ENCODE results near the gene MYH14. TPM values are rescaled to one million over a fixed set of nuclear protein-coding genes. Genes with fewer than 3 reads are reported as not detected.
"Not testable (repeated sequence)": the region's sequence is repeated elsewhere in the genome, so short reads cannot be mapped to it uniquely, and the experiment has no call there.

Gene MYH14
- polyA plus RNA-seq, 3 donors = 16.6 to 23.9 (median 19.0) TPM

DNA sequence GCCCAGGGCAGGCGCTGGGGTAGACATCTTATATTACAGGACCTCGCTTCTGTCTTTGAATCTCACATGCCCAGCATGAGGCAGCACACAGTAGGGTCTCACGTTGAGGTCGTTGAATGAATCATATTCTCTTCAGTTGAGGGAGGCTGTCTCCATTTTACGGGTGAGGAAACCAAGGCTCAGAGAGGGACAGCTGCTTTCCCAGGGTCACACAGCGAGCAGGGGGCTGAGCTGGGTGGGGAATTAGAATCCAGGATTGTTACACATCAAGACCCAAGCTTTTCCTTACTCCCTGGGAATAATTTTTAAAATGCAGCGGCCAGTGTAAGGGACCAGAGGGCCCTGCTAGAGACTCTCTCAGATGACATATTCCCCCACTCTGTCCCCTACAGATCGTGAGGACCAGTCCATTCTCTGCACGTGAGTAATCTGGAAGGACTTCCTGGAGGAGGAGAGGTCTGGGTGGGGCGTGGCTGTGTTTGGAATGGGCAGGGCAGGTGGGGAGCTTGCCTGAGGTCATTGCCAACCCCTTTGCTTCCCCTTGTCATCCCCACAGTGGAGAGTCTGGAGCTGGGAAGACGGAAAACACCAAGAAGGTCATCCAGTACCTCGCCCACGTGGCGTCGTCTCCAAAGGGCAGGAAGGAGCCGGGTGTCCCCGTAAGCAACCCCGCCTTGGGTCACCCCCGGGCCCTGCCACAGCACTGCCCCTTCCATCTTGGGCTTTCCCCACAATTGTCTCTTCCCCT, 19.4 kb downstream of the MYH14 start:
- DNase-seq (ENCODE audit: low read depth in 3 of 3, low spot score in 2 of 3) = no peak

DNA sequence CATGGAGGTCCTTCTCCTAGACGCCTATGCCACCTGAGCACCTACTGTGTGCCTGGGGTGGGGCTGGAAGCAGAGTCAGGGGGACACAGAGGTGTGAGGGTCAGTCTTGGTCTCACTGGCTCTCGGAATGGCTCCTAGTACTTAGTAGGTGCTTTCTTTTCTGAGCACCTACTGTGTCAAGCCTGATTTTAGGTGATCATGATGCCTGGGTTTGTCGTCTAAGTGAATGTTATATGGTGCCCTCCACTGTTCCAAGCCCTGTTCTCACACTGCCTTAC, 20.0 kb downstream of the MYH14 start:
- DNase-seq (ENCODE audit: low read depth in 3 of 3, low spot score in 2 of 3) = no peak

DNA sequence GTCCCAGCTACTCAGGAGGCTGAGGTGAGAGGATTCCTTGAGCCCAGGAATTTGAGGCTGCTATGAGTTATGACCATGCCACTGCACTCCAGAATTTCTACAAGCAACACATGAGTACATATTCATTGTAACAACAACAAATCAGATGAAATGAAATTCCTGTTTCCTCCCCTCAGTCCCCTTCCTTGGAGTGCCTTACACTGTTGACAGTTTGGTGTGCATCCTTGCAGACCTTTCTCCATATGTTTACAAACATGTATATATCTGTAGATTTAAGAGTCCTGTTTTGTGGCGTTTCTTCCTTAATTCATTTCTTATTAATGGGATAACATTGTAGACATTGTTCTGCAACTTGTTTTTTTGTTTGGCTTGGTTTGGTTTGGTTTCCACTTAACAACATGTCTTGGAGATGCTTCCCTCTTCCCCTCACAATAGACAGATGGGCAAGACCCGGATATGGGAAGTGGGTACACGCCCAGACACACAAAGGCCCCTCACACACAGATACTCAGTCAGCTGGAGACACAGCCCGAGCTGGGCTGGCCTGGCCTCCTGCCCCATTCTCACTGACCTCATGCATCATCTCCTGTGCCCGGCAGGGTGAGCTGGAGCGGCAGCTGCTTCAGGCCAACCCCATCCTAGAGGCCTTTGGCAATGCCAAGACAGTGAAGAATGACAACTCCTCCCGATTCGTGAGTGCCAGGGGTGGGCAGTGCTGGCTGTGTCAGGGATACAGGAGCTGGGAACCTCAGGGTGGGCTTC, 21.7 kb downstream of the MYH14 start:
- no peak for DNase-seq (ENCODE audit: low read depth in 3 of 3, low spot score in 2 of 3)

DNA sequence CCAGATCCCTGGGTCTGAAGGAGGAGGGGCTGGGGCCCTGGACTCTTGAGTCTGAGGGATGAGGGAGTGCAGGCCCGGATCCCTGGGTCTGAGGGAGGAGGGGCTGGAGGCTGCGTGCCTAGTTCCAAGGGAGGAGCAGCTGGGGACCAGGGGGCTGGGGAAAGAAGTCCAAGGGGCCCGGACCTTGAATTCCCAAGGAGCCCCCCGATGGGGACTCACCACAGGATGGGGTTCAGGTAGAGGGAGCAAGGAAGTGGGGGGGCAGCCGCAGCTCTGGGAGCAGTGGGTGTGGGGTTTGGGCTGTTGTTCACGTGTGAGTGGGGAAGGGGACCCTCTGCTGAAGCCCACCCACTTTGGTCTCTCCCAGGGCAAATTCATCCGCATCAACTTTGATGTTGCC, 23.1 kb downstream of the MYH14 start:
- no peak for DNase-seq (ENCODE audit: low read depth in 3 of 3, low spot score in 2 of 3)

DNA sequence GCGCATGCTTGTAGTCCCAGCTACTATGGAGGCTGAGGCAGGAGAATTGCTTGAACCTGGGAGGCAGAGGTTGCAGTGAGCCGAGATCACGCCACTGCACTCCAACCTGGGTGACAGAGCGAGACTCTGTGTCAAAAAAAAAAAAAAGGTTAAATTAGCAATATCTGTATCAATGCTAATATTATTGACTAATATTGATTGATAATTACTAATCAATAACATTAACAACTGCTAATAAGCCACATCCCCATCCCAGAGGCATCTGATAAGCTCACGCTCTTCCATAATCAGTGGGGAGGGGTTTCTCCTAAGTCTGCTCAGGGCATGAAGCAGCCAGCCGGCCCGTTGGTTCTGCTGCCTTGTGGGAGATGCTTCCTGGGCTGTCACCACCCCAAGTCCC, 24.7 kb downstream of the MYH14 start:
- not testable (repeated sequence) for DNase-seq (ENCODE audit: low read depth in 3 of 3, low spot score in 2 of 3)

DNA sequence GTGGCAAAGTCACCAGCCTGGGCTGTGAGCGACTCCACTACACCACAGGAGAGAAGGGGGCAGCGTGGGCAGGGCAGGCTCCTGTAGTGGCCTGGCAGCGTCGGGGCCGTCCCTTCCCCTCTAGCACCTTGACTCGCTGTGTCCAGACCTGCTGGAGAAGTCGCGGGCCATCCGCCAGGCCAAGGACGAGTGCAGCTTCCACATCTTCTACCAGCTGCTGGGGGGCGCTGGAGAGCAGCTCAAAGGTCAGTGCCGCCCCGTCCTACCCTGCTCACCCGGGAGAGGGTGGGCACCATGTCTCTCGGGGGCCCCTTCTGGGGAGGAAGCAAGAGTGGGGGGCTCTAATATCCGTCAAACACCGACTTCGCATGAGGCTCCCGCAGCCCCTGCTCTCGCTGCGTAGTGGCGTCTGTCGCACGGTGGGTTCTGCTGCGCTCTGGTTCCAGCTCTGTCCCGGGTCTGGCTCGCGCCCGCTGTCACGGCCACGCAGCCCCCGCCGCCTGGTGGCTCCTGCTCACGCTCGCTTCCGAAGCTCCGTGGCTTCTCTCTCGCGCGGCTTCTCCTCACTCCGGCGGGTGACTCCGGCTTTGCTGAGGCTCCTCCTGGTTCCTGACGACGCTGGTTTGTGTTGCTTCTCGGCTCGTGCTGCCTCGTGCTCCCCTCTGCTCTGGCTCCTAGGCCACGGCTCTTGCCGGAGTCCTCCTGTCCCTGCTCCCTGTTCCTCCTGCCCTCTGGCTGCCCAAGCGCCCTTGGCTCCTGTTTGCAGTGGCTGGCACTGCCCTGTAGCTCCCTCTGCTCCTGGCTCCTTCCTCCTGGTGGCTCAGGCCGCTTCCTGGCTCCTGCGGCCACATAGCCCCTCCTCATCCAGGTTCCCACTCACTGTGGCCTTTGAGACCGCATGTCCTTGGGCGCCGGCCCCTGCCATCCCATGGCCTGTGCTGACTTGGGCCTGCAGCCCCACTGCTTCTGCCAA, 27.2 kb downstream of the MYH14 start:
- DNase-seq (ENCODE audit: low read depth in 3 of 3, low spot score in 2 of 3) = no peak

DNA sequence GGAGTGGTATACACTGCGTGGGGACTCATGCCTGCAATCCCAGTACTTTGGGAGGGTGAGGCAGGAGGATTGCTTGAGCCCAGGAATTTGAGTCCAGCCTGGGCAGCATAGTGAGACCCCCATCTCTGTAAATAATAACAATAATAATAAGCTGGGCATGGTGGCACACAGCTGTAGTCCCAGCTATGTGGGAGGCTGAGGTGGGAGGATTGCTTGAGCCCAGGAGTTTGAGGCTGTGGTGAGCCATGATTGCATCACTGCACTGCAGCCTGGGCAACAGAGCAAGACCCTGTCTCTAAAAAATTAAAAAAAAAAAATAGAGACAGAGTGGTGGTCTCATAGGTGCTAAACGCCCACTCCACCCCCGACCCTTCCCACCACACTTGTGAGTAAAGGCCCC, 28.0 kb downstream of the MYH14 start:
- not testable (repeated sequence) for DNase-seq (ENCODE audit: low read depth in 3 of 3, low spot score in 2 of 3)

DNA sequence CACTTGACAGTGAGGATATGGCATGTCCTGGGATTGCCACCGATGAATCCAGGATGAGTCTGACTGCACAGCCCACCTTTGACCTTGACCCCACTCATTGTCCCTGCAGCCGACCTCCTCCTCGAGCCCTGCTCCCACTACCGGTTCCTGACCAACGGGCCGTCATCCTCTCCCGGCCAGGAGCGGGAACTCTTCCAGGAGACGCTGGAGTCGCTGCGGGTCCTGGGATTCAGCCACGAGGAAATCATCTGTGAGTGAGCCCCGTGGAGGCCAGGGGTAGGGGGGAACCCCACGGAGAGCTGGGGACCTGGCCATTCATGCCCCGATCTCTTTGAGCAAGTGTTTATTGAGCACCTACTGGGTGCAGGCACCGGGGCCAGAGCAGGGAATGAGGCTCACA, 28.4 kb downstream of the MYH14 start:
- DNase-seq (ENCODE audit: low read depth in 3 of 3, low spot score in 2 of 3) = no peak

DNA sequence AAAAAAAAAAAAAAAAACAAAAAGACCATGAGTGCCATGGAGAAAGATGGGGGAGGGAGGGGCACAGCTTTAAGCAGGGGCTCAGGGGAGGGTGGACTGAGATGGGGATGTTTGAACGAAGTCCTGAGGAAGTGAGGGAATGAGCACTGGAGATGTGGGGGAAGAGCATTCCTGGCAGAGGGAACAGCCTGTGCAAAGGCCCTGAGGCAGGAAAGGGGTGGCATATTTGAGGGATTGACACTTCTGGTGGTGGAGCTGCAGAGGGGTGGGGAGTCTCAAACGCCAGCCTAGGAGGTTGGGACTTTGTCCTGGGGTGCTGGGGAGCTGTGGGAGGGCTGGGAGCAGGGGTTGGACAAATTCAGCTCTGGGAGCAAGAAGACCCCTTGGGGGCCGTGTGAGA, 29.2 kb downstream of the MYH14 start:
- DNase-seq (ENCODE audit: low read depth in 3 of 3, low spot score in 2 of 3) = no peak

DNA sequence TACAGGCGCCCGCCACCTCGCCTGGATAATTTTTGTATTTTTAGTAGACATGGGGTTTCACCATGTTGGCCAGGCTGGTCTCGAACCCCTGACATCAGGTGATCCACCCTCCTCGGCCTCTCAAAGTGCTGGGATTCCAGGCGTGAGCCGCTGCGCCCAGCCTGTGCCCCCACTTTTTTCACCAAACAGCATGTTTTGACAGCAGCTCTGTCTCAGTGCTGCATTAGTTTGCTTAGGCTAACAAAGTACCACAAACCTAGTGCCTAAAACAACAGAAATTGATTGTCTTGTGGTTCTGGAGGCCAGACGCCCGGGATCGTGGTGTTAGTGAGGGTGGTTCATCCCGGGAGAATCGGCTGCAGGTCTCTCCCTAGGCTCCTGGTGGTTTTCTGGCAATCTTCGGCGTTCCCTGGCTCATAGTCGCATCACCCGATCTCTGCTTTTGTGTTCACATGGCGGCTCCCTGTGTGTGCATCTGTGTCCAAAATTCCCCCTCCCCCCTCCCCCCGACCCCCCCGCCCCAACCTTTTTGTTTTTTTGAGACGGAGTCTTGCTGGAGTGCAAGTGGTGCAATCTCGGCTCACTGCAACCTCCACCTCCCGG, 30.0 kb downstream of the MYH14 start:
- no peak for DNase-seq (ENCODE audit: low read depth in 3 of 3, low spot score in 2 of 3)

DNA sequence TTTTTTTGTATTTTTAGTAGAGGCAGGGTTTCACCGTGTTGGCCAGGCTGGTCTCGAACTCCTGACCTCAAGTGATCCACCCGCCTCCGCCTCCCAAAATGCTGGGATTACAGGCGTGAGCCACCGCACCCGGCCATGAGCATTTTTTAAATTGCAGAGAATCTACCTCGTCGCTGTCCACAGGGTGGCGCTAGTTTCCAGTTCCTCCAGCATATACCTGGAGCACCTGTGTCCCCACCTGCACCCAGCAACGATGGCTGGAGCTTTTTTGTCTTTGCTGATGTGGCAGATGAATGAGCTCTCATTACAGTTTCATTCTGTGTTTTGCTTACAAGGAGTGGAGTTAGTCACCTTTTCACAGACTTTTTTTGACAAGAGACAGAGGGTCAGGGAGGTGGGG, 34.1 kb downstream of the MYH14 start:
- DNase-seq (ENCODE audit: low read depth in 3 of 3, low spot score in 2 of 3) = not testable (repeated sequence)

DNA sequence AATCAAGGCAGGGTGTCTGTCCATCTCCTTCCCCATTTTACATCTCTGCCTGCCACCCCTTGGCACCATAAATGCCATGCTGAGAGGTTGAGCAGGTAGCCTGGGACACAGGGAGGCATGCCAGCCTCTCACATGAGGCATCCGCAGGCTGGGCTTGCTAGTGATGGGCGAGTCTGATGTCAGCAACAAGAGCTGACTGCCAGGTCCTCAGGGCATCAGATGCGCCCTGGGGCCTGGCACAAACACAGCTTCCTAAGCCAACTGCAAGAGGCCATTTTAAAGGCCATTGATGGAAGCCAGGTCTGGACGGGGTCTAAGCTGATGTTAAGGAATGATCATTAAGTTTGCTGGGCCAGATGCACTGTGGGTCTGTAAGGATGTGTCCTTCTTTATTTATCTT, 34.6 kb downstream of the MYH14 start:
- DNase-seq (ENCODE audit: low read depth in 3 of 3, low spot score in 2 of 3) = no peak

DNA sequence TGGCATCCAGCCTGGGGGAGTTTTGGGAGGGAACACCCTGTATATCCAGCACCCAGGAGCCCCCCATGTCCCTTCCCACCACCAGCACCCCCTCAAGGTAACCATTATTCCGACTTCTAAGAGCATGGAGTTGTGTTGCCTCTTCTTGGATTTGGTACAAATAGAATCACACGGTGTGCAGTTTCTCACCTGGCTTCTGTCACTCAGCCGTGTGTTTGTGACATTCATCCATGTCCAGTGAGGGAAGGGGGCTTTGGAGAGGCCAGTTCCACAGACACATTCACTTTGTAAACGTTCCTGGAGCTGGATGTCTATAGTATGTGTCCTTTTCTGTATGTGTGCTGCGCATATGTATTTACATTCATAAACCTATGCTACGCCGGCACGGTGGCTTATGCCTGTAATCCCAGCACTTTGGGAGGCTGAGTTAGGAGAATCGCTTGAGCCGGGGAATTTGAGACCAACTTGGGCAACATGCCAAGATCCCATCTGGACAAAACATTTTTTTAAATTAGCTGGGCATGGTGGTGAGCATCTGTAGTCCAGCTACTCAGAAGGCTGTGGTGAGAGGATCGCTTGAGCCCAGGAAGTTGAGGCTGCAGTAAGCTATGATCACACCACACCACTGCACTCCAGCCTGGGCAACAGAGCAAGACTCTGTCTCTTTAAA, 36.6 kb downstream of the MYH14 start:
- no peak for DNase-seq (ENCODE audit: low read depth in 3 of 3, low spot score in 2 of 3)

DNA sequence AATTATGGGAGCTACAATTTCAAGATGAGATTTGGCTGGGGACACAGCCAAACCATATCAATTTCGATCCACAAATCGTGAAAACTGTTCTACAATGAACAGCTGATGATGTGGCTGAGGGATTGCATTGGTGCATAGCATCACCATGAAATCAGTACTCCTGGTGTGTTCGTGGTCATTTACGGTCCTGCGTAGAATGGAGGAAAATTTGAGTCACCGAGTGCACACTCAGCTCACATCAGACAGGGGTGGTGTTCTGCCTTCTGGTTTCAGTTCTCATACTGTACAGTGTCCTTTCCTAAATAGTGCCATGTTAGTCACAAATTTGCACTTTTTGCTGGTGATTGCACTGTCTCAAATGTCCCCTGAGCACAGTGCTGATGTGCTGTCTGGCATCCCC, 39.2 kb downstream of the MYH14 start:
- no peak for DNase-seq (ENCODE audit: low read depth in 3 of 3, low spot score in 2 of 3)

DNA sequence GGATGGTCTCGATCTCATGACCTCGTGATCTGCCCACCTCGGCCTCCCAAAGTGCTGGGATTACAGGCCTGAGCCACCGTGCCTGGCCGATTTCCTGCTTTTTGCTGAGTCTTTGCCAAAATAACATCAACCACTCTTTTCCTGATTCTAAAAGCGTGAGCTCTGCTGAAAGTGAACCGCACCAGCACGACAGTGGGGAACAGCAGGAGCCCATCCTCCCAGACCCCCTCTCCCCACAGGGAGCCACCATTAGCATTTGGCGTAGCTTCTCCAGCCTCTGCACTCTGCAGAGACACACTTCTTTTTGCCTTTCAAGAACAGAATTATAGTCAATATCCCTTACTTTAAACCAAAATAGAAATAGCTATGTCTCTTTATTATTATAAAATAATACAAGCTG, 41.3 kb downstream of the MYH14 start:
- no peak for DNase-seq (ENCODE audit: low read depth in 3 of 3, low spot score in 2 of 3)

DNA sequence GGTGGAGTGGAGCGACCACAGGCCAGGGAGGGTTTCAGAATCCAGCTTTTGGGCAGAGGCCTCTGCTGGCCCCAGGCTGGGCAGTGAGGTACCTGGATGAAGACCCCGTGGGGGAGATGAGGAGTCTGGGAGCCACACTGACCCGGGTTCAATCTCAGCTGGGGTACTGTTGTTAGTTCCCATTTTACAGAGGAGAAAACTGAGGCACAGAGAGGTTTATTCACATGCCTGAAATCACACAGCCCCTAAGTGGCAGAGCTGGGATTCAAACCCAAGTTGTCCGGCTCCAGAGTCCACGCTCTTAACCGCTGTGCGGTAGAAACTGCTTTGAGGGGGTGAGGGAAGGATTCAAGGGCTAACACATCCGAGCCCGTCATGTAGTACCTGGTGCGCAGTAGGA, 45.0 kb downstream of the MYH14 start:
- DNase-seq (ENCODE audit: low read depth in 3 of 3, low spot score in 2 of 3) = no peak

DNA sequence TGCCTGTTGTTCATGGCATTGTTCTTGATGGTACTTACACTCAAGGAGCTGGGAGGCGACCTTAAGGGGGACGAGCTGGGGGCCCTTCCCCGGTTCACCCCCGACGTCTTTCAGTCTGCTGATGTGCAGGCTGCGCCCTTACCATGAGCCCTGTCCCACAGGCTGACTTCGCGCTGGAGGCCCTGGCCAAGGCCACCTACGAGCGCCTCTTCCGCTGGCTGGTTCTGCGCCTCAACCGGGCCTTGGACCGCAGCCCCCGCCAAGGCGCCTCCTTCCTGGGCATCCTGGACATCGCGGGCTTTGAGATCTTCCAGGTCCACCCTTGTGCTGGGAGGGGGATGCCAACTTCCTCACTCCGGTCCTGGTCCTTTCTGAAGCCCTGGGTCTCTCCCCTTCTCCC, 45.4 kb downstream of the MYH14 start:
- DNase-seq (ENCODE audit: low read depth in 3 of 3, low spot score in 2 of 3) = no peak

DNA sequence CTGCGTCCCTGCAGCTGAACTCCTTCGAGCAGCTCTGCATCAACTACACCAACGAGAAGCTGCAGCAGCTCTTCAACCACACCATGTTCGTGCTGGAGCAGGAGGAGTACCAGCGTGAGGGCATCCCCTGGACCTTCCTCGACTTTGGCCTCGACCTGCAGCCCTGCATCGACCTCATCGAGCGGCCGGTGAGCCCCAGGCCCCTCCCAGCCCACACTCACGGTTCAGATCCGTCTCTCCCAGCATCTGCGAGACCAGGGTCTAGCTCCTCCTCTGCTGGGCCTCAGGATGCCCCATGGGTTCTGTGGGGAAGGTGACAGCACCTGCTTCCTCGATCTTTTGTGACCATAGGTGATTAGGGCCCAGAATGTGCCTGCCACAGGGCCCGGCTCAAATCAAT, 46.2 kb downstream of the MYH14 start:
- no peak for DNase-seq (ENCODE audit: low read depth in 3 of 3, low spot score in 2 of 3)

DNA sequence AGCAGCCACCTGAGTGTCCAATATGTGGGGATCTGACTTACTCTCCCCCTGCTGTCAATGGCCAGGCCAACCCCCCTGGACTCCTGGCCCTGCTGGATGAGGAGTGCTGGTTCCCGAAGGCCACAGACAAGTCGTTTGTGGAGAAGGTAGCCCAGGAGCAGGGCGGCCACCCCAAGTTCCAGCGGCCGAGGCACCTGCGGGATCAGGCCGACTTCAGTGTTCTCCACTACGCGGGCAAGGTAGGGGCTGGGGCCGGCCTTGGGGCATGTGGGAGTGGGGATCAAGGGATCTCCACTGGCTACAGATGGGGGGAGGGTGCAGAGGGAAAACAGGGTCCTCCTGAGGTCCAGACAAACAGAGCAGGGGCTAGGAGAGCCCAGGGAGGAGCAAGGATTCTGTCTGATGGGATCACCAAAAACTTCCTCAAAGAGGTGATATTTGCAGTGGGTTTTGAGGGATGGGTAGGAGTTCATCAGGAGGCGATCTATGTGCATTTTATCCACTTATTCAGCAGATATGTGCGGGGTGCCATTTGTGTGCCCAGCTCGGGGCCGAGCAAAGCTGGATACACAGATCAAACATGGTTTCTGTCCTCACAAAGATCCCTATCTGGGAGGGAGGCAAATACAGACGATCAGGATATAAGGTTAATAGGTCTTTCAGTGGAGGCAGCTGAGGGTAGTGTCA, 47.2 kb downstream of the MYH14 start:
- DNase-seq (ENCODE audit: low read depth in 3 of 3, low spot score in 2 of 3) = no peak

Measured in right renal cortex interstitium (tissue), 3 donors.